GM18873 (cell line): ENCODE measurements around the gene MCU.
"Not testable (repeated sequence)": the region's sequence is repeated elsewhere in the genome, so short reads cannot be mapped to it uniquely, and the experiment has no call there.

Experiments used
- ATAC-seq: cut with Tn5 transposase; IDR thresholded peaks from one replicate; pipeline ENCODE4 v1.9.1; 2021; ENCODE audit warnings: mild to moderate bottlenecking, moderate library complexity, moderate number of reproducible peaks; ENCODE audit not compliant: unreplicated experiment, low FRiP score

Gene MCU

GRCh38 chr10:72885953-72886352 lies 194.0 kb downstream of the MCU start:
- ATAC-seq = no peak

- no peak for ATAC-seq
Measured at GRCh38 chr10:72886621-72887020, 194.7 kb downstream of the MCU start.

- ATAC-seq = no peak
Measured at GRCh38 chr10:72887043-72887442, 195.1 kb downstream of the MCU start.

DNA sequence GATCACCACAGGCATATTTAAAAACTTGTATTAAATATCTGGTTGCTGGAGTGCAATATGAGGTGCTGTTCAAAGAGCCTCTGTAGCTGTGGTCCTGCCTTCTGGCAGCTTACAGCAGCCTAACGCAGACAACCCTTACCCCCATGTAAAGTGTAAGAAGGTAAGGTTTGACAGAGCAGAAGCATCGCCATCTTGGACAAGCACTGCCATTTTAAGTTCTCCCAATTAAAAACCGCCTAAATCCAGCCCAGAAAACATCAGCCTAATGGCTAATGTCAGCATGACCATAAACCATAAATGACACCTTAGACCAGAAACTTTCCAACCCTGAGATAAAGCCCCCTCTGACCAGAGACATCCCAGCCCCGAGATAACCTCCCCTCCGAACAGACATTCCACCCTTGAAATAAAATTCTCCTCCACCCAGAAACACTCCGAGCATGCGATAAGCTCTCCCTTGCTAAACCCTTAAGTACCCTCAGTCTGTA lies 196.3 kb downstream of the MCU start:
- no peak for ATAC-seq

- no peak for ATAC-seq
Measured at GRCh38 chr10:72889391-72889831, 197.5 kb downstream of the MCU start.

- ATAC-seq = no peak
Measured at GRCh38 chr10:72890086-72890485, 198.1 kb downstream of the MCU start.

DNA sequence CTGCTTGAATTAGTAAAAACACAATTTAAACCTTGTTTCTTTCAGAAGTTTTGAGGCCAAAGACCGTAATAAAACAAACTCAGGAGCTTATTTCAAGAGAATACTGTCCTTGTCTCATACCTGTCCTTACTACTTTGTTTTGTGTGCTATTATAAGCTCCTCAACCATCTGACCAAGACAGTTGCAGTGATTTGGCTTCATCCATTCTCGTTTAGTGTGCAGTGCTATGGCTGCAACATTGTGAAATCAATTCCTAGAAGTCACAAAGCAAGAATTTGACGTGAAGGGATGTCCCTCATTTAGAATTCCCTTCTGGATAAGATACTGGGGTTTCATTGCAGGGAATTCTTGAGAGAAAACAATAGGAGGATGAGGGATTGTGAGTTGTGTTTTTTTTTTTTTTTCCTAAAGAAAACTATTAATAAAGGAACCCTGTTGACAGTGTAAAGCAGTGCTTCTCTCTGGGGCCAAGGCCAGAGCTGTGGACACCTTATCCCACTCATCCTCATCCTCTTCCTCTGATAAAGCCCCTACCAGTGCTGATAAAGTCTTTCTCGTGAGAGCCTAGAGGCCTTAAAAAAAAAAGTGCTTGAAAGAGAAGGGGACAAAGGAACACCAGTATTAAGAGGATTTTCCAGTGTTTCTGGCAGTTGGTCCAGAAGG lies 201.3 kb downstream of the MCU start, which contains the start of gene OIT3:
TSS of gene OIT3 (plus strand) at position 604 of the 663 bp plus-strand sequence. CDS start 60 bp downstream, outside the sequence.
- ATAC-seq = no peak

DNA sequence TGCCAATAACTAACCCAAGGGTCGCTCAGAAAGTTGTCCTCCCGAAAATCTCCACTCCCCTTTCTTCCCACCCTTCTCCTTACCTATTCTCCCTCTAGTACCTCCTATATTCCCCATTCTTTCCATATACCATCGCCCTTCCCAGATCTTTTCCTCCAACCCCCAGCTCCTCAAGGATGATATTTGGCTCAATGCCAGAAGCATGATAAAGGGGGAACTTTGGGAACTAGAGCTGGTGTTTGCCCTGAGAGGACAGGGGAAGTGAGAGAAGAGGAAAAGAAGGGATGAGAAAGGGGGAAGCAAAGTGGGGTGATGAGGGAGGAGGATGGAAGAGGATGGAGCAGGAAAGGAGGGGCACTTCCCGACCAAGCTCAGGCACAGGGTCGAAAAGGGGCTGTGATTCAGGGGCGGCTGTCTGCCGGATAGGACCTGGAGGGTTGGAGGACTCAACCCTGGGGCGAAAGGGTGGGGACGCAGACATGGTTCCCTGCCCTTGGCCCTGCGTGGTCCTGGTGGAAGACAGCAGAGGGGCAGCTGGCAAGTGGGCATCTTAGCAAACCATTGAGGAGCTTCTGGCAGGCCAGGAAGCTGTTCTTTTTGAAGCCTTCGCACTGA lies 203.4 kb downstream of the MCU start:
- no peak for ATAC-seq

GRCh38 chr10:72898616-72899015 lies 206.7 kb downstream of the MCU start:
- ATAC-seq = no peak

- no peak for ATAC-seq
Measured at GRCh38 chr10:72899545-72899944, 207.6 kb downstream of the MCU start.

- ATAC-seq = not testable (repeated sequence)
Measured at GRCh38 chr10:72903941-72904446, 212.1 kb downstream of the MCU start.

GRCh38 chr10:72904806-72905205 lies 212.9 kb downstream of the MCU start:
- ATAC-seq = no peak

- no peak for ATAC-seq
Measured at GRCh38 chr10:72906446-72906845, 214.5 kb downstream of the MCU start.

- no peak for ATAC-seq
Measured at GRCh38 chr10:72910705-72911104, 218.8 kb downstream of the MCU start.

DNA sequence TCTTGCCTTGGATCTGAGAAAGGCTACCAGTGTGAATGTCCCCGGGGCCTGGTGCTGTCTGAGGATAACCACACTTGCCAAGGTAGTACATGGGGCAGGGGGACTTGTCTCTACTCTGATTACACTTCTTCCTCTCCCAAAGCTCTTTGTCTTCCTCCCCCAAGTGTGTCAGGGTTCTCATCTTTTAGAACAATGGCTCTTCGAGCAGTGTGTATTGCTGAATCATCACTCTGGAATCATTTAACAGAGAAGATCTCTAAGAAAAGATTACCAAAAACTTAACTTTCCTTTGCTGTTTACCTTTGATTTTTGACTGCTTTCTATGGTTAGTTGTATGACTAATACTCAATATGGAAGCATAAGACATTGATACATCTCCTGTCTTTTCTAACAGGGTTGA lies 219.8 kb downstream of the MCU start:
- no peak for ATAC-seq

DNA sequence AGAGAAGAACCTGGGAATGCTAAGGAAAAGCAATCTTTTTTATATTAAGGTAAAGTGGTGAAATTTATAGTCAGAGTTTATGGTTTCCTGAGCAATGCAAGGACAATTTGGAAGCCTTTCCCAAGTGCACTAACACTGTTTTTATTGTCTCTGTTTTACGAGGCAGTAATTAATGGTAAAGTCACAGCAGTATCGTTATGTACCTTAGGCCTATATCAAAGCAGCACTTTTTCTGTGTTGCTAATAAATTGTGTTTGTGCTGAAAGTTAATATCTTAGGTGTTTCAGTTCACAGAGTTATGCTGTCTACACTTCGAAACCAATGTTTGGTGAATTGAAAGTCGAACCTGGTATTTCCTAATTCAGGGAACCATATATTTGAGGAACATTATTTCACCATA lies 220.8 kb downstream of the MCU start:
- ATAC-seq = no peak

DNA sequence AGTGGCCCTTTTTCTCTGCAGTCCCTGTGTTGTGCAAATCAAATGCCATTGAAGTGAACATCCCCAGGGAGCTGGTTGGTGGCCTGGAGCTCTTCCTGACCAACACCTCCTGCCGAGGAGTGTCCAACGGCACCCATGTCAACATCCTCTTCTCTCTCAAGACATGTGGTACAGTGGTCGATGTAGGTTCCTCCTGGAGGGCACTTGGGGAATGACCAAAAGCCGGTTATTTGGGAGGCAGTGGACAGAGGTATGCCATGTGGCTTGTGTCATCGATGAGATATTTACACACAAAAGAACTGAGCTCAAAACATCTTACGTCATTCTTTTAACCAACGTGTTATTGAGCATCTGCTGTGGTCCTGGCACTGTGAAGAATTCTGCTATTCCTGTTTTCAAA lies 221.3 kb downstream of the MCU start:
- no peak for ATAC-seq

DNA sequence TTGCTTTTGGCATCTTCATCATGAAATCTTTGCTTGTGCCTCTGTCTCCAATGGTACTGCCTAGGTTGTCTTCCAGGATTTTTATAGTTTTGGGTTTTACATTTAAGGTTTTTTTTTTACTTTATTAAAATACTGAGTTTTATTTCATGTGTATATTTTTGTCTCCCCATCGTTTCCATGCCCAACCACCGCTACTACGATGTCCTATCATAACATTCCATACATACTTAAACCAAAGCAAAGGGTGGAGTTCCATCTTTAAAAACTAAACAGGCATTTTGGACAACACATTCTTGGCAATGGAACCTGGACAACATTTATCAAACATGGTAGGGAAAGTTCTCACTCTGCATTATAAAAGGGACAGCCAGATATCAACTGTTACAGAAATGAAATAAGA lies 225.3 kb downstream of the MCU start:
- not testable (repeated sequence) for ATAC-seq

DNA sequence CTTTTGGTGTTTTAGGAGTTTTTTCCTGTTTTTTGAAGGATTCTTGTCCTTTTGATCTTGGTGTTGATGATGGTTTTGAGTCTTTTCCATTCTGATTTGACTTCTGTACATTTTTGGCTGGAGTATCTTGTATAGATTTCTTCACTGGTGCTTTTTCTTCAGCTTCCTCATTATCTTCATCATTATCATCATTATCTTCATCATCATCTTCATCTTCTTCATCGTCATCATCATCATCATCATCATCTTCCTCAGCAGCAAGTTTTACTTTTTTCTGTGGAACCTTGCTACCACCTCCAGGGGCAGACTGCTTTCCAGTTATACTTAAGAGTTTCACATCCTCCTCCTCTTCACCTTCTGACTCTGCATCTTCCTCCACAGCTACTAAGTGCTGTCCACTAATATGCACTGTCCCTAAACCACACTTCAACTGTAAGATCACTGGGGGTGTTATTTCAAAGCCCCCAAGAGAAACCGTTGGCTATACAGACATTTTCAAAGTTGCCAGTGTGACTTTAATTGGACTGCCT lies 225.9 kb downstream of the MCU start:
- not testable (repeated sequence) for ATAC-seq

DNA sequence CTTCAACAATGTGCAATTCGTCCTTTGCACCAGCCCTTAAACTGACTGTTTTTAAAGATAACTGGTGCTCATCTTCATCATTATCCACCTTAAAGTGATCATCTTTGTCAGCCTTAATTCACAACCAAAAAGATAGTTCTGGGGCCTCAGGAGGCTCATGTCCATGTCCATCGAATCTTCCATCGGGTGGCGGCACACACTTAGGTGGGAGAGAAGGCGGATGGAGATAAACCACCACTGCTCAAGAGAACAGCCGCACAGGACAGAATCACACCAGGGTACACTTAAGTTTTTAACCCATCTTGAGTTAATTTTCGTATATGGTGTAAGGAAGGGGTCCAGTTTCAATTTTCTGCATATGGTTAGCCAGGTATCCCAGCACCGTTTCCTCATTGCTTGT lies 226.4 kb downstream of the MCU start:
- no peak for ATAC-seq

- not testable (repeated sequence) for ATAC-seq
Measured at GRCh38 chr10:72921147-72921683, 229.3 kb downstream of the MCU start.
